Measurements from ENCODE around the gene STK32B.

Gene STK32B

DNA sequence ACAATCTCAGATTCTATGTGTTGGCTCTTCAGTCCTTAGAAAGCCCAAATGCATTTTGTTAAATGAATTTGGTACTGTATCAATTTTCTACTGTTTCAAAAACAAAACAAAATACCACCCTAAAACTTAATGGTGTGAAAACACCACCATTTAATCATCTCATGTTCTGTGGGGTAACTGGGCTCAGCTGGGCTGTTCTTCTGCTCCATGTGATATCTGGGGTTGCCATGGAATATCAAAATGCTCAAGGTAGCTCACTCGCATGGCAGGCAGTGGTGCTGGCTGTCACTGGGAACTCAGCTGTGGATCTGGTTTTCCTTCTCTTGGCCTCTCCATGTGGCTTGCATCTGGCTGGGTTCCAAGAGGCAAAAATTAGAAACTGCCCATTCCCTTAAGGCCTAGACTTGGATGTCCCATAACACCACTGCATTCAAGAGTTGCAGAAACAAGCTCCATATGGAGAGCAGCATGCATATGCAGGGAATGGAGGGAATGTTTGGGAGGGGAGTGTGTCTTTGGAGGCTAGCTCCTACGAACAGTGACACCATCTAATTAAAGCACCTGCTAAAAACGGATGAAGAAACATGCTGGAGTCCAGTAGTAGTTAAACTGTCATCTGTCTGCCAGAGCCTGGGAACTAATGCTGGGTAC is 279.2 kb downstream of the STK32B start:
- in situ Hi-C loops (cut with MboI; ENCODE audit: low sequenced_read_pairs) = no loop called here

DNA sequence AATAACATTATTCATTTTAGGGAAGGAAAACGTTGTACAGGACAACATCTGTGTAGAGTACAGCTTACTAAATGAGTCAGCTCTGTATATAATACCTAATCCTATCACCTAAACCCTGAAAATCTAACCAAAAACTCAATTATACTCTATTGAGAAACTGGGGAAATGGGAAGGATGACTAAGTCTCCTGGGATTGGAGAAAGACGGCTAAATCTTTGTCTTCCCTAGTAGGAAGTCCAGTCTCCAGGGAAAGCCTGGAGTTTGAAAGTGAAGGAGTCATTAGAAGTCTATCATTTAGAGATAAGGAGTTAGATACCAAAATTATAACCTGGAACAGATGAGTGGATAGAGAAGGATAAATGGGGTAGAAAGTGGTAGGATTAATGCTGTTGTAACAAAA is 286.5 kb downstream of the STK32B start:
- in situ Hi-C loops (cut with MboI; ENCODE audit: low sequenced_read_pairs) = no loop called here

DNA sequence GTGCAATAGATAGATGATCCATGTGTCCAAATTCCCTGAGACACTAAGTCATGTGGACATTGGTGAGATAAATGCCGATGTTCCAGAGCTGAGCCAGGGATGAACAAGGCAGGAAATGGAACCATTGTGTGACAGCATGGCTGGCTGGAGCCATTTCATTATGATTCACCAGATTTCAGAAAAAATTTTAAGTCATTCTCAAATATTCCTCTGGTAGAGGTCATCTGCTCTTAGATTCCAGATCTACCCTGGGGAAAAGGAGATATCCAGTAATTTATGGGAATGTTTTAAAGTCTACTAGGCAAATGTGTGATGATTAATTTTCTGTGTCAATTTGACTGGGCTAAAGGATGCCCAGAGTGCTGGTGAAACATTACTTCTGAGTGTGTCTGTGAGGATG is 287.3 kb downstream of the STK32B start:
- in situ Hi-C loops (cut with MboI; ENCODE audit: low sequenced_read_pairs) = no loop called here

DNA sequence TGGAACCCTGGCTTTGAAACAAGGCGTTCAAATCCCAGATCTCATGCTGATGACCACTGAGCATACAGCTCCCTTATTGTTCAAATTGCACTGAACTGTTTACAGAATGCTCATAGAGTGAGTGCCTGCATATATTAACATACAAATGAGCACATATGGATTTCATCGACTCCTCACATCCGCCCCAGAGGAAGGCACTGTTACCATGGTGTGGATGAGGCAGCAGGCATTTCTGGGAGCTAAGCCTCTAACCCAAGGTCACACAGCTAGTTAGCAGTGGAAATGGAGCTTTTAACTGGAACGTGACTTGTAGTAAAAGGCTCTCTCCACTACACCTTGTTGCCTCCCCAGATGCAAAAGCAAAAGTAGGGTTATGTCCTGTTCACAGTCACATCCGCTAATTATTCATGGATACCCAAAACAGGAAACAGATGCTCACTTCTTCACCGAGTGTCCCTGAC is 289.7 kb downstream of the STK32B start:
- in situ Hi-C loops (cut with MboI; ENCODE audit: low sequenced_read_pairs) = no loop called here

DNA sequence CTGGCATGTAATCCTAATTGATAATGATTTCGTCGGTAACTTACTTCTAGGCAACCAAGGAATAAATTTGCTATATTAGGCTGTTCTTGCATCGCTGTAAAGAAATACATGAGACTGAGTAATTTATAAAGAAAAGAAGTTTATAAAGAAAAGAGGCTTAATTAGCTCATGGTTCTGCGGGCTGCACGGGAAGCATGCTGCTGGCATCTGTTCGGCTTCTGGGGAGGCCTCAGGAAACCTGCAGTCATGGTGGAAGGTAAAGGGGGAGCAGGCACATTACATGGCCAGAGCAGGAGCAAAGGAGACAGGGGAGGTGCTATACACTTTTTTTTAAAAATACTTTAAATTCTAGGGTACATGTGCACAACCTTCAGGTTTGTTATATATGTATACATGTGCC is 290.2 kb downstream of the STK32B start:
- in situ Hi-C loops (cut with MboI; ENCODE audit: low sequenced_read_pairs) = no loop called here

DNA sequence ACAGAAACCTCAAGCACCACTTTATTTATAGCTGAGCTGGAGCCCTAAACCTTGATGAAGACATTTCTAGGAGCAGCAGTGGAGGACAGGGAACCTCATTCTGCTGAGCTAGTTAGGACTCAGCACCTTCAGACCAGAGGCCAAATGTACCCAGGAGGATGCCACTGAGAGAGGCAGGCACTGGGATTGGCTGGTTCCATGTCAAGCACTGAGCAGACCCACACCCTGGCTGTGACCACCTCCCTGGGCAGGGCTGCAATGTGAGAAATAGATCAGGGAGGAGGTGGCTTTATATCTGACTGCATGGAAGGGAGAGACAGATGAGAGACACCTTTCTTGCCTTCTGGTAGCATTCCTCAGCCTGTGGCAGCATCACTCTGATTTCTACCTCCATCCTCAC is 304.6 kb downstream of the STK32B start:
- in situ Hi-C loops (cut with MboI; ENCODE audit: low sequenced_read_pairs) = no loop called here

DNA sequence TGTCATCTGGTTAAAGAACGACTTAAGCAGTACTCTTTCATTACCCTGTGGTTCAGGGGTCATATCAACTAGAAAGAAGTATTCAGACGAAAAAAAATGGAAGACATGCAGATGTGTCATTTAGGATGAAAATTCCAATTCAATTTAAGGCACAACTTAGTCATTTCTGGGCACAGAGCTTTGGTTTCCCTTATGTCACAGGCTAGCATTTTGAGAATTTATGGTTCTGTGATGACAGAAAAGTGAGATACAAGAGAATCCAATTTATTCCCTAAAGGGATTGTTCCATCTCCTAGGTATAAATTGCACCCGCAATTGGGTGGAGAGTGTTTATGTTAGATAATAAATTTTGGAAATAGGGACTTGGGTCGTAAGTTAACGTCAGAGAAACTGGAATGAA is 306.6 kb downstream of the STK32B start:
- in situ Hi-C loops (cut with MboI; ENCODE audit: low sequenced_read_pairs) = no loop called here

DNA sequence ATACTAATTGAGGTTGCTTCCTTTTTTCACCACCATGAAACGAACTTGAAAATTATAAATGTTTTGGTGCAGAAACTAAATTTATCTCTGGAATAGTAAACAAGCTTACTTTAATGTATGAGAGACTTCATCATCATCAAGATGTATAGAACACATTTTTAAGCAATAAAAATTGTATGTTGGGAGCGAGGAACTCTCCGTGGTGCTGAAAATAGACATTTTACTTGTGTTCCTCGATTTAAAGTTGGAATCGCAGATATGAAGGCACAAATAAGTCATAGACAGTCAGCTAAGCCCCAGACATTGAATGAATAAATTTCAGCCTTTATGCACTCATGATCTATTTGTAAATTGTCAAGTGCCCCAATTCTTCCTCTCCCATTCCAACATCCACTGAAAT is 310.7 kb downstream of the STK32B start:
- in situ Hi-C loops (cut with MboI; ENCODE audit: low sequenced_read_pairs) = no loop called here

DNA sequence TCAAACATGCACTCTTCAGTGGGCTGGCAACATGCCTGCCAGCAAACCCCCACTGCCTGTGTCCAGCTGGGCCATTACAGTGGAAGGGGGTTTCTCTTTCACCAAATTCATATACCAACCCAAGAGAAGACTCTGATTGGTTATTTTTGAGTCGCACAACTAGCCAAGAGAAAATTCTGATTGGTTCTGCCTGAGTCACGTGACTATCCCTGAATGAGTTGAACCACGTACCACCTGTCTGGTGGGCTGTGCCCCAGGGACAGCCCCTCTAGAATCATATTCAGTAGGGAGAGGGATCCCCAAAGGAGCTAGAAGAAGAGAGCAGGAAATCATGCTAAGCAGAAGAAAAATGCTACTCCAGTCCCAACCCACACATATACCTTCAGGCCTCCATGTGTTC is 313.1 kb downstream of the STK32B start:
- in situ Hi-C loops (cut with MboI; ENCODE audit: low sequenced_read_pairs) = no loop called here

DNA sequence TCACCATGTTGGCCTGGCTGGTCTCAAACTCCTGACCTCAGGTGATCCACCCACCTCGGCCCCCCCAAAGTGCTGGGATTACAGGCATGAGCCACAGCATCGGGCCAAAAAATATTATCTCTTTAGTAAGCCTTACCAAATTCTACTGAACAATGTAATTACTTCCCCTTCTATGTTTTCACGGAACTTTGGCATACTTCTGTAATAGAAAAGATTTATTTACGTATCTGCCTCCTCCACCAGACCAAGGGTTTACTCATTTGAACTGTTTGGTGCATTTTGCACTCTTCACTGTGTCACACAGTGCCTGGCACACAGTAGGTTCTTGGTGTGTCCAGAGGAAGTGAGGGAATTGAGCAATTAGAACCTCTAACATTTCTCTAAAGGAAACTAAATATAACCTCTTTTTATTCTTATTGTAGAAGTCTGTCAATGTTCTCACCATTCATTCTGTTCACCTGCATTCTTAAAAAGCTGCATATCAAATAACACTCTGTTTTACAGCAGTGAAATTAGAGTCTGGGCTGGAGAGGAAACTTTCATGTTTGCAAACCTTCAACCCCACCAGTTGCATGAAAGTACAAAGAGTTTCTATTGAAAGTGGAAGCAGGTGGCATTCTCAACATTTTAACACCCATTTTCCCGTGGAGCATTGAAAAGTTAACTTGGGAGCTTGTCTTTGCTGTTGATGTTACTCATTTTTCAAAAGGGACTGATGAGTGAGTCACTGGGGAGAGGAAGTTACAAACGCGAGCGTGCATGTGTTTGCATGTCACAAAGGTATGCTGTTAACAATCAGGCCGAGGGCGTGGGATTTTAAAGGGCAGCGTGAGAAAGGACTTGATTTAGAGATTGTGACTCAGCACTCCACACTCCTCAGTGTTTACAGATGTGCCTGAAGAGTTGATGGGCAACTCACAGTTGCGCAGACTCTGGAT is 314.1 kb downstream of the STK32B start:
- in situ Hi-C loops (cut with MboI; ENCODE audit: low sequenced_read_pairs) = no loop called here

DNA sequence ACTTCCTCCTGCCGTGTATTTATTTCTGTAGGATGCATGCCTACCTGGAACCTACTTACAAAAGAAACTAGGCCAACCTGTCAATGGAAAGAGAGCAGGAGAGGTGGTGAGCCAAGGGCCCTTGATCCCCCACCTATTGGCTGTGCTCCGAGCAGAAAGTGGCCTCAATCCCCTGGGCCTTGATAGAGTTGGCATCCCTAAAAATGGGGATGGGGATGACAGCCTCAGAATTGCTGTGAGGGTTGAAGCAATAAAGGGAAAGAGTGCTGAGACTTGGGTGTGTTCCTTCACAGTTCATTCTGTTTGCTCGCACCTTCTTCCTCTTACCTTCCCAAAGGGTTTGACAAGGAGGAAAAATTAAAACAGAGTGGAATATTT is 314.7 kb downstream of the STK32B start:
- in situ Hi-C loops (cut with MboI; ENCODE audit: low sequenced_read_pairs) = no loop called here

DNA sequence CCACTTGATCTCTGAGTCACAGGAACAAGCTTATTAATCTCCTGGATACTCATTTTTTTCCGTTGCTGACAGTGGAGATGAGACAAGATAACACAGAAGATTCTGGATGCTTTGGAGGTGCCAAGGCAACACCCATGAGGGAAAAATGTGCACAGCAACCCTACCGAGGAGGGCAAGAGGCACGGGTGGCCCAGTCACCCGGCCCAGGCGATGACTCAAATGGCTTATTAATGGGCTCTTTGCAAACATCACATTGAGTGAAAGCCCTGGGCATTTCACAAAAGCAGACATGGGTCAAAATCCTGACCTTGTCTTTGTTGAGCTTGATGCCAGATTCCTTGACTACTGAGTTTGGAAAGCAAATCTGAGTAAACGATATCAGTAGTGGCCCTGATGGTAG is 315.1 kb downstream of the STK32B start:
- in situ Hi-C loops (cut with MboI; ENCODE audit: low sequenced_read_pairs) = no loop called here

DNA sequence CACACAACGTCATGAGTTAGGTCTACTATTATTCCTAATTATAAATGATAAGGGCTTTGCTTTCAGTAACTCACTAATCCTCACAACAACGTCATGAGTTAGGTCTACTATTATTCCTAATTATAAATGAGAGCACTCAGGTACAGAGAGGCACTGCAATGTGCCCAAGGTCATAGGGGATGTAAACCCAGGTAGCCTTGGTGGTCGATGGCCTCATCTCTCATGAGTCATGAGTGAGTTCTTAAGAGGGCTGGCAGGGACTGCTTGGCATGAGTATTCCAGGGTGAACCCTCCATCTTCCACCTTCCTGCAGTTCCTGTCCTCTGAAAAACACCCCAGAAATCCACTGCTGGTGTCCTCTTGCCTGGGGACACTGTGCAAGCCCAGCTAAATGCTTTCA is 317.1 kb downstream of the STK32B start:
- in situ Hi-C loops (cut with MboI; ENCODE audit: low sequenced_read_pairs) = no loop called here

DNA sequence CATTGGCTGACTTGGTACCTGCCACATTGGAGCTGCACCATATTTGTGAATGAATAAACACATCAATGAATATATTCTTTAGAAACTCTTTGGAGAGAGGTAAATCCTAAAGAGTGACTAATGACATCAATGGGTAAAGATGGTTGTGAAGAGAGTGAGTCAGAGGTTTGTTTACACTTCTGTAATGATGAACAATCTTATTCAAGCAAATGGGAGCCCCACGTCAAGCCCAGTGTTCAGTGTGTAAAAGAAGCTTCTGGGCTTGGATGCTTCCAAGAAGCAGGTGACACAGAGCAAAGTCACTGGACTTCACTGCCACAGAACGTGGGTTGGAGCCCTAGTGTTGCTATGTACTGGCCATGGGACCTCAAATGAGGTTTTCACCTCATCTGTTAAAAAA is 319.0 kb downstream of the STK32B start:
- in situ Hi-C loops (cut with MboI; ENCODE audit: low sequenced_read_pairs) = no loop called here

DNA sequence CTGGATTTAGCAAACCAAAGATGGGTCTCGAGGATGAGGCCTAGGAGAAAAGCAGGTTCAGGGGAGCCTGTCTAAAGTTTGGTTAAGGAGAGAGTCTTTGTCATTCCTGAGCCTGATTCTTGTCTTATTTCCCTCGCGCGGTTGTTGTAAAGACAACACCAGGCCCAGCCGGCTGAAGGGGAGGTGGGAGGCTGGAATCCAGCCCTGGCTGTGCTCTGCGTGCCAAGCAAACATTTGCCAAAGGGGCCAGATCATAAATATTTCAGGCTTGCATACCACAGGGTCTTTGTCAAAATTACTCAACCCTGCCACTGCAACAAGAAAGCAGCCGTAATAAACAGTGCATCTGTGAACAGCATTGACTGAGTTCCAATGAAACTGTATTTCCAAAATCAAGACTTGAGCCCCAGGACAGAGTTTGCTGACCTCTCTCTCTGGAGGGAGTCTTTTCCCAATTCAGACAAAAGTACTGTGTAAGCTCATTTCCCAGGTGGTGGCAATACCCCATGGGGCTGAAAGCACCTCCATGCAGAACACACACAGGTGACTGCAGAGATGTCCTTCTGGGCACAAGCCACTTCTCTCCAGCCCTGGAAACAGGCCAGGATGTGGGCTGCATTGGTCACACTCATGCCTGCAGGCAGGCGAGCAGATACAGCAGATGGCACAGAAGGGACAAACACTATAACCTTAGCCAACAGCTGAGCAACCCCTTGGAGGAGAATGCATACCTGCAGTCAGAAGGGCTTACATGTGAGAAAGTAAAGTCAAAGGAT is 320.3 kb downstream of the STK32B start:
- in situ Hi-C loops (cut with MboI; ENCODE audit: low sequenced_read_pairs) = no loop called here

DNA sequence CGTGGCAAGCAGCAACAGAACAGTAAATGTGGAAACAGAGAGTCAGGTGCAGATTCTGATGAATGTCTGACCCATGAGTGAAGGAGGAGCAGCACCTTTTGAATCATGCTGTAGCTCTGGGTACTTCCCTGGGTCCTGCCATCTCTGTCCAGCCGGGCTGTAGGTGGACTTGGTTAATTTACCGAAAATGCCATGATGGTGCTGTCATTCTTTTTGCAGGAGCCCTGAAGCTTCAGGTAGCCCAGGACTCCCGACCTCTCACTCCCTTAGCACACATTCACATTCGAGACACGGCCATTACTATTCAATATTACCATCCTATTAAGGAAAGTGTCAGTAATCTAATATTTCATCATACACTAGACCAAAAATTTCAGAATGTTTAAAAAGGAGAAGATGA is 320.9 kb downstream of the STK32B start:
- in situ Hi-C loops (cut with MboI; ENCODE audit: low sequenced_read_pairs) = no loop called here

DNA sequence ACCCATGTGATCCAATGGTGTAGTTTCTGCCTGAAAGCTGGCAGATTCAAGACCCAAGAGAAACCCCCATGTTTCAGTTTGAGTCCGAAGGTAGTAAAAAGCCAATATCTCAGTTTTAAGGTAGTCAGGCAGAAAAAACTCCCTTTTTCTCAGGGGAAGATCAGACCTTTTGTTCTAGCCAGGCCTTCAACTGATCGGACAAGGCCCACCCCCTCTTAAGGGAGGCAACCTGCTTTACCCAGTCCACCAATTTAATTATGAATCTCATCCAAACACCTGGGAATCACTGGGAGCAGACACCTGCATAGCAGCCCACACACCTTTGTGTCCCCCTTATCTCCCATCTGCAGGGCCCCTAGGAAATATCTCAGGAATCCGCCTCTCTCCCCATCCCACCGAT is 322.0 kb downstream of the STK32B start:
- in situ Hi-C loops (cut with MboI; ENCODE audit: low sequenced_read_pairs) = no loop called here

DNA sequence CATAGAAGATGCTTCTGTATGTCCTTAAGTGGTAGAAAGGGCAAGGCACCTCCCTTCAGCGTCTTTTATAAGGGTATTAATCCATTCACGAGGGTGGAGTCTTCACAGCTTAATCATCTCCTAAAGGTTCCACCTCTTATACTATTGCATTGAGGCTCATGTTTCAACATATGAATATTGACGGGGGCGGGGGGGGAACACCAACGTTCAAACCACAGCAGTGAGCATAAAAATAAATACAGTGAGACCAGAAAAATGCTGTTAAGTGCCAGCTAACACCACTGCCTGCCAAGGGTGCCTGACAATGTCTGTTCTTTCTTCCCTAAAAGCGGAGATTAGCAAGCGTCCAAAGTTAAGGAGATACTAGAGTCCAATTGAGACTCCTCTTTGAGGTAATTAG is 323.3 kb downstream of the STK32B start:
- in situ Hi-C loops (cut with MboI; ENCODE audit: low sequenced_read_pairs) = no loop called here

DNA sequence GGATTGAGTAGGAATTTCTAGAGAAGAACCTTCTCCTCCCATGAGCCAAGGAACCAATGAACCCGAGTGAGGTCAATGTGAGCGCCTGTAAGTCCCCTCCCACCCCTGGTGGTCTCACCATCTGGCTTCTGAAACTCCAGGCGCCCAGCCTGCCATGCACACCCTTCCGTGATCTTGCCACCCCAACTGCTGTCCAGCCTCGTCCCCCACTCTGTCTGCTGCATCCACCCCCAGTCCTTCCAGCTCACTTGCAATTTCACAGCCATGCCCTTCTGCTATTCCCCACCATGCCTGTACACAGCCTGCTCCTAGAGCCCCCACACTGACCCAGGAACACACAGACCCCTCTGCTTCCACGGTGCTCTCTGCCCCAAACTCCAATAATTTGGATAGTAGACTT is 323.7 kb downstream of the STK32B start:
- in situ Hi-C loops (cut with MboI; ENCODE audit: low sequenced_read_pairs) = no loop called here

DNA sequence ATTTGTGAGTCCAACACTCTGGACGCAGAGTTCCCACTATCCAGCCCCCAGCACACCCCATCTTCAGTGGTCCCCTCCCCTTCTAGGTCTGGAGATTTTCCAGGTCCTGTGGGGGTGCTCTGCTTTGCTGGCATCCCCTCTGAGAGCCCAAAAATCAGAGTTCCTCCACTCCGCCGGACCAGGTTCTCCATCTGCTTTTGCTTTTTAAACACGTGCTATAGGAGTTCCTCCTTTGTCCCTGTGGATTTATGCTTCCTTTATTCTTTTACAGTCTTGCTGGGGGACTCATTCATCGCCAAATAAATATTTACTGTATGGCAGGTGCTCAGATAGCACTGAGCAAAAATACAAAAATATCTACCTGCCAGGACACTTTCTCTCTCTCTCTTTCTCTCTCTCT is 324.7 kb downstream of the STK32B start:
- in situ Hi-C loops (cut with MboI; ENCODE audit: low sequenced_read_pairs) = no loop called here

DNA sequence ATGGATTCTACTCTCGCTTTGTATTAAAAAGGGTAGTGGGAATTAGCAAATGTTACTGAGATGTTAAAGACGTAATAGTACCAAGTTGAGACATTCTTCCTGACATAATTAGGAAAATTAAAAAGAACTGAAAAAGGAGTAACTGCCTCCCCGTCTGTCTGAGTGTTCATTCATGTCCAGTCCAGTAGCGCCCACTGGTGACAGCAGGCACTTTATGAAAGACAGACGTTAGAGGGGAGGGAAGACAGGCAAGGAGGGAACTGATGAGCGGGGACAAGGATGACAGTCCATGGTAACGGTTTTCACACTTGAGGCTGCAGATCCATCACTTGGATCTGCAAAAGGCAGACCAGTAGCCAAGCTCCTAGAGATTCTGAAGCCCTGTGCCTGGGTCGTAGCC is 326.7 kb downstream of the STK32B start:
- in situ Hi-C loops (cut with MboI; ENCODE audit: low sequenced_read_pairs) = no loop called here

DNA sequence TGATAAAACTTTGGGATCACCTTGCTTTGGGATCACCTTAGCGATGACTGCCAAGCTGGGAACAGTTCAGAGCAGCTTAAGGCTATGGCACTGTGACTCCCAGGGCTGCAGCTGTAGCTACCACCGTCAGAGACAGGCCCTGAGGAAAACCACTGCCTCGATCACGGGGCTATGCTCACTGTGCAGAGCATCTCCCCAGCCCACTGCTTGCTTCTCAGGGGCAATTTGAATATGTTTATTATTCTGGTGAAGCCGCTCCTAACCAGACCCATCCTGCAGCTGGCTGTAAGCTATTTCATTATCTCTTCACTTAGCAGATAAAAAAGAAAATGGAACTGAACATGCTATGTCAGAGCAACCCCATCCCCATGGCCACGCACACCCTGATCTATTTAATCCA is 328.6 kb downstream of the STK32B start:
- in situ Hi-C loops (cut with MboI; ENCODE audit: low sequenced_read_pairs) = no loop called here

Measured in HL-60/S4 (cell line).